Measurements from ENCODE around the gene GRK2. TPM values are rescaled to one million over a fixed set of nuclear protein-coding genes. Genes with fewer than 3 reads are reported as not detected.

The GRK2 gene
- total RNA-seq, 1 donor, result 33.2 TPM

DNA sequence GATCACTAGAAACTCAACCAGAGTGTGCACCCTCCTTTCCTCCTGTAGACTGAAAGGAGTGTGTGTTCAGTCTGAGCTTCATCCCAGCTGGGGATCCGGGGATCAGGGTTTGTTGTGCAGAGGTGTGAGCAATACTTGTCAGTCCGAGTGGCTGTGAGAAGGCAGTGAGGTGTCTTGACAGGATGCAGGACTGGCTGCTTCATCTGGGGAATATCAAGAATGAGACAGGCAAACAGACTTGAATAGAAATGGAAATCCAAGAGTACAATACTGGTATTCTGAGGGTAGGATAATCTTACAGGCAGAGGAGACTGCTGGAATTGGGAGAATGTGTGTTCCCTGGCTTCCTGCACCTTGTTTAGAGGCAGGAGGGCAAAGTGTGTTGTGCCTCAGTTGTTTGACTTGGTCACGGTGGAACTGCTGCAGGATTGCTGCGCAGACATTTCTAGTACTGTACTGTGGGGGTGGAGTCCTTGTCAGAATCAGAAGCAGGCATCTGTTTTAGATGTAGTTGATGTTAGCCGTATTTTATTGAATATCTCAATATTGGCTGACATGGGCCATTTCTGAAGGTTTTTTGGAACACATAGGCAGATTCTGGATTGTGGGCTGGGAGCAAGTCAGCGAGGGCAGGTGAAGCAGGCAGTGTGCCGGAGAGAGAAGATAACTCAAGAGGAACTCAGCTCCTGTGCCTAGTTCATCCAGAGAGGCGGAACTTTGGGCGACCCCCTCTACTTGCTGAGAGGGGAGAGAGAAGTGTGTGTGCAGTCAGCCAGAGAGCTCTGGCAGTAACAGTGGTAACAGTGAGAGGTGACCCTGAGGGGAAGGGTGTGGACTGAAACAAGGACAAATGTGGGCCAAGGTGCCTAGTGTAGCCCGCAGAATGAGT, 27.1 kb upstream of the GRK2 start:
- DNase-seq (ENCODE audit: low read depth), result peak; percentile 30
- no peak for TF ChIP-seq CTCF (IDR thresholded peaks at IDR 0.05; ENCODE audit: insufficient read depth, low read depth, low read length)
- H3K4me3 ChIP-seq (ENCODE audit: low read depth, low read length), result peak overlapping the region; percentile 39

DNA sequence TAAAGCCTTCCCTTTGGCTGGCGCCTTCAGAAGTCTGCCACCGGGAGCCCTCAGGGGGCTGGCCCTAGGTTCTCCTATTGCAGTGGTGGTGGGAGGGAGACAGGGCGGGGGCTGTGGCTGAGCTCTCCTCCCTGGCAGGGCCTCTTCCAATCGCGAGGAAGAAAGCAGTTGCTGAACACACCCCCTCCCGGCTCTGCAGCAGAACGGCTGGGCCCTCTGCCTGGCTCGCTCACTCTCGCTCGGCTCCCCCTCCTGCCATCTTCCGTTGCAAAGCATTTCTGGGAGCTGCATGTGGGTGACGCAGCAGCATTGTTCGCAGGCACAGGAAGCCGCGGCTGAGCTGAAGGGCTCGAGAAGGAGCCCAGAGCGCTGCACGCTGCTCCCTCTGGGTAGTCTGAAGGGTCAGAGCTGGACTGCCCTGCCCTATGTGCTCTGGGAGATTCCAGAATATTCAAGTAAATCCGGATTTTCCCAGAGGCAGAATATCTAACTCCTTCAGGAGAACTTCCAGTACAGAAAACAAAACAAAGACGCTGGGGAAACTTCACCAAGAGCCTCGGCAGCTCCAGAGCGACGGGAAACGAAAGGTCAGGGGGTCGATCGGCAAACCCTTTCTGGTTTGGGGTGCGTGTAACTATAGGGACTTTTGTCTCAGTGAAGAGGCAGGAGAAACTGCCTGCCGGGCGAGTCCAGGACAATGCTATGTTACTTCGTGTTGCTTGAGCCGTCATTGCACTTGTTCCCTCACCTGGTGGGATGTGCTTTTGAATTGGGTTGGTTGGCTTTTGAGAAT, 26.3 kb upstream of the GRK2 start:
- peak; percentile 99 for DNase-seq (ENCODE audit: low read depth)
- peak overlapping the region; percentile 73 for H3K4me3 ChIP-seq (ENCODE audit: low read depth, low read length)
- peak; percentile 24 for TF ChIP-seq CTCF (IDR thresholded peaks at IDR 0.05; ENCODE audit: insufficient read depth, low read depth, low read length)

DNA sequence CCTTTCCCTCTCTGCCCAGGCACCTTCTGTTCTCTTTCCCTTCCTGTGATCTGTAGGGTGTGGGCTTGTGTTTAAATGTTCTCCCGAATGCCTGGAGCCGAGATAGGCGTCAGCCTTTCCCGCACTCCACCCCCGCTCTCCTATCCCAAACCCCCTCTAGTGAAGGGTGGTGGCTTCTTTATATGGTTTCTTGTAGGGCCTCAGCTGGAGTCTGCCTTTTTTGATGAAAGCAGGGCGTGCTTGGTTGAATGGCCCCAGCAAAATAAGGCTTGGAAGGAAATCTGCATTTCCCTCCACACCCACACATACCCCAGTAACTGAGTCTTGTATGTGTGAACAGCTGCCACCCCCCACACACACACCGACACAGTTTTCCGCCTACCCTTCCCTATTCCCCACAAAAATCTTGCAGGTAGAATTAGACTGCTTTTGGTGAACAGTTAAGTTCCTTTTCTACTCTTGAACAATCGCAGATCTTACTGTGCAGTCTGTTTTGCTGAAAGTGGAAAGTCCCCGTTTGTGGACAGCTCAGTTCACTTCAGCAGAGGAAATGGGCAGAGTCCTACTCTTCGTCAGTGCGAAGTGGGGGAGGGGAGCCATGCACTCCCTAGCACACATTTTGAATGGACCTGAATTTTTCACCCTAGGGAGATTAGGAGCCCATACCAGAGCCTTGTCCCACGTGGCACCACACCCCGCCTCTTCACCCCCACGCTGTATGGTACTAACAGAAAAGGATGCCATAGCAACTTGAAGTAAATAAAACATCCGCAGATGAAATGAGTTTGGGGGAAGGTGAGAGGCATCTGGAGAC, 25.5 kb upstream of the GRK2 start:
- no peak for TF ChIP-seq CTCF (IDR thresholded peaks at IDR 0.05; ENCODE audit: insufficient read depth, low read depth, low read length)
- peak overlapping the region; percentile 73 for H3K4me3 ChIP-seq (ENCODE audit: low read depth, low read length)
- DNase-seq (ENCODE audit: low read depth), result peak; percentile 77

- no peak overlapping the region for H3K4me3 ChIP-seq (ENCODE audit: low read depth, low read length)
- TF ChIP-seq CTCF (IDR thresholded peaks at IDR 0.05; ENCODE audit: insufficient read depth, low read depth, low read length), result no peak
- DNase-seq (ENCODE audit: low read depth), result no peak
Observed at GRCh38 chr11:67242548-67242947, 23.7 kb upstream of the GRK2 start.

GRCh38 chr11:67243051-67243450, 23.2 kb upstream of the GRK2 start:
- no peak for DNase-seq (ENCODE audit: low read depth)
- TF ChIP-seq CTCF (IDR thresholded peaks at IDR 0.05; ENCODE audit: insufficient read depth, low read depth, low read length), result no peak
- no peak overlapping the region for H3K4me3 ChIP-seq (ENCODE audit: low read depth, low read length)

GRCh38 chr11:67245046-67245445, 21.2 kb upstream of the GRK2 start:
- H3K4me3 ChIP-seq (ENCODE audit: low read depth, low read length), result no peak overlapping the region
- no peak for DNase-seq (ENCODE audit: low read depth)
- no peak for TF ChIP-seq CTCF (IDR thresholded peaks at IDR 0.05; ENCODE audit: insufficient read depth, low read depth, low read length)

Data from fibroblast of villous mesenchyme (primary cell).